K562 (cell line): ENCODE measurements around the gene CDKN2B-AS1.

Experiments
- EGR1 ChIP-seq: fragments of 450-650 bp; conservative IDR thresholded peaks from 2 replicates; pipeline ENCODE4 v1.6.1; 2017; ENCODE audit warnings: mild to moderate bottlenecking
- EP300 ChIP-seq: IDR thresholded peaks from 2 replicates; pipeline ENCODE4 v1.6.1; 2012; ENCODE audit warnings: low read length, improper control_type of control experiment
- EZH2 ChIP-seq: IDR thresholded peaks from 2 replicates; pipeline ENCODE4 v1.6.1; 2012; ENCODE audit warnings: low read depth, mild to moderate bottlenecking, inconsistent platforms, low read length, borderline replicate concordance
- GABPB2 ChIP-seq: fragments of 250-450 bp; sonication (Bioruptor Pico); conservative IDR thresholded peaks from 2 replicates; pipeline ENCODE4 v1.5.1; 2021; ENCODE audit warnings: mild to moderate bottlenecking
- GATAD2A ChIP-seq: fragments of 450-650 bp; IDR thresholded peaks from 2 replicates; pipeline ENCODE4 v1.6.1; 2017
- HCFC1 ChIP-seq: IDR thresholded peaks from 2 replicates; pipeline ENCODE4 v1.6.1; 2012; ENCODE audit warnings: low read depth, low read length, improper control_type of control experiment
- HMG20A ChIP-seq: fragments of 450-650 bp; formaldehyde crosslinking; conservative IDR thresholded peaks from 2 replicates; pipeline ENCODE4 v1.4.0; 2020; ENCODE audit warnings: mild to moderate bottlenecking, mixed read lengths
- KAT7 ChIP-seq: sonication (generic); formaldehyde crosslinking; IDR thresholded peaks from 2 replicates; pipeline ENCODE4 v1.8.0; 2022; ENCODE audit warnings: missing genetic modification reagents, mild to moderate bottlenecking, borderline replicate concordance
- OTX1 ChIP-seq: fragments of 450-650 bp; formaldehyde crosslinking; IDR thresholded peaks from 2 replicates; pipeline ENCODE4 v1.4.0; 2022; ENCODE audit warnings: mild to moderate bottlenecking
- SMARCA5 ChIP-seq: fragments of 450-650 bp; IDR thresholded peaks from 2 replicates; pipeline ENCODE4 v1.6.1; 2016
- U2AF1 ChIP-seq: fragments of 200-400 bp; formaldehyde crosslinking; optimal IDR thresholded peaks from 2 replicates; pipeline ENCODE3; 2017; ENCODE audit warnings: mild to moderate bottlenecking, low read depth, low read length, moderate library complexity
- ZNF263 ChIP-seq: sonication (generic); formaldehyde crosslinking; IDR thresholded peaks from 2 replicates; pipeline ENCODE4 v1.8.0; 2022; ENCODE audit warnings: mild to moderate bottlenecking, missing genetic modification reagents, borderline replicate concordance
- TF ChIP-seq, protein P1 (sequence below), 3 experiments: IDR thresholded peaks in 2 of 3; conservative IDR thresholded peaks in 1 of 3; 2 replicates each; pipeline ENCODE4 v1.5.1; 2011 to 2012; ENCODE audit warnings: low read length in 3 of 3, mild to moderate bottlenecking in 3 of 3, control low read depth in 2 of 3, improper control_type of control experiment in 1 of 3, inconsistent platforms in 1 of 3, low read depth in 1 of 3, mixed read lengths in 1 of 3, moderate library complexity in 1 of 3; ENCODE audit not compliant: insufficient read depth in 2 of 3

DNA sequence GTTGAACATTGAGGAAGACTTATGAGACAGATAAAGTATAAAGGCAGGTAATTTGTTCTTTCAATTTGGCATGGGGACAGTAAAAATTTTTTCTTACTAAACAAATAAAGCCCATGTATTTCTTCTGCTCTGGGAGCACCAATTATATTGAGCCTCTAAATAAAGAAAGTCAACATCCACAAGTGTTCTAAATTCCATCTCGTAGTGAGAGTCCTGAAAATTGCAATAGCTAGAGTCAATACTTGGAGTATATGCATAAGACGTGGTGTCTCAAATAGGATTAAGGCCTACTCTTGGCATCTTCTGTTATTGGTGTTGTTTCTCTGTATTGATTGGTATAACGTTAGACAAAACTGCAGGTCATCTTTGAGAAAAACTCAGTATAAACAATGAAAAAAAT lies 135.0 kb downstream of the CDKN2B-AS1 start:
- no peak for TF ChIP-seq HCFC1
- TF ChIP-seq SMARCA5: no peak
- TF ChIP-seq HMG20A (CRISPR knock-in tag): no peak
- TF ChIP-seq EGR1: no peak
- TF ChIP-seq, protein P1, sequence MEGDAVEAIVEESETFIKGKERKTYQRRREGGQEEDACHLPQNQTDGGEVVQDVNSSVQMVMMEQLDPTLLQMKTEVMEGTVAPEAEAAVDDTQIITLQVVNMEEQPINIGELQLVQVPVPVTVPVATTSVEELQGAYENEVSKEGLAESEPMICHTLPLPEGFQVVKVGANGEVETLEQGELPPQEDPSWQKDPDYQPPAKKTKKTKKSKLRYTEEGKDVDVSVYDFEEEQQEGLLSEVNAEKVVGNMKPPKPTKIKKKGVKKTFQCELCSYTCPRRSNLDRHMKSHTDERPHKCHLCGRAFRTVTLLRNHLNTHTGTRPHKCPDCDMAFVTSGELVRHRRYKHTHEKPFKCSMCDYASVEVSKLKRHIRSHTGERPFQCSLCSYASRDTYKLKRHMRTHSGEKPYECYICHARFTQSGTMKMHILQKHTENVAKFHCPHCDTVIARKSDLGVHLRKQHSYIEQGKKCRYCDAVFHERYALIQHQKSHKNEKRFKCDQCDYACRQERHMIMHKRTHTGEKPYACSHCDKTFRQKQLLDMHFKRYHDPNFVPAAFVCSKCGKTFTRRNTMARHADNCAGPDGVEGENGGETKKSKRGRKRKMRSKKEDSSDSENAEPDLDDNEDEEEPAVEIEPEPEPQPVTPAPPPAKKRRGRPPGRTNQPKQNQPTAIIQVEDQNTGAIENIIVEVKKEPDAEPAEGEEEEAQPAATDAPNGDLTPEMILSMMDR (IDR thresholded peaks at IDR 0.05 in 2 of 3, conservative IDR thresholded peaks at IDR 0.05 in 1 of 3; ENCODE audit: insufficient read depth in 2 of 3, low read depth in 1 of 3, low read length in 3 of 3): no peak
- no peak for TF ChIP-seq GABPB2
- no peak for TF ChIP-seq OTX1 (CRISPR knock-in tag)
- TF ChIP-seq EP300: no peak
- TF ChIP-seq KAT7 (CRISPR knock-in tag): no peak
- TF ChIP-seq GATAD2A: no peak
- no peak for TF ChIP-seq ZNF263 (CRISPR knock-in tag)
- TF ChIP-seq EZH2: no peak
- no peak for TF ChIP-seq U2AF1
